ENCODE measurements around the gene HSCB. TPM values are rescaled to one million over a fixed set of nuclear protein-coding genes. Genes with fewer than 3 reads are reported as not detected.

The HSCB gene
- total and polyA plus RNA-seq, 2 donors from 2014 or later: 13.2 to 32.1 TPM

GRCh38 chr22:28768701-28769393 lies 27.0 kb downstream of the HSCB start:
- TF ChIP-seq CTCF (IDR thresholded peaks at IDR 0.05; ENCODE audit: borderline replicate concordance, extremely low read depth, insufficient read depth): no peak
- Histone ChIP-seq H3K9ac (ENCODE audit: low read length in 3 of 3) (no peak overlapping the region), H3K4me3 (ENCODE audit: low read length in 3 of 3) (no peak overlapping the region), H3K36me3 (ENCODE audit: control insufficient read depth in 2 of 3, insufficient read depth in 3 of 3, low read length in 3 of 3) (no peaks in the 10 kb centered on the region), H3K27me3 (ENCODE audit: control insufficient read depth, insufficient read depth, low read length) (no peaks in the 10 kb centered on the region), H3K9me3 (ENCODE audit: control insufficient read depth in 2 of 3, insufficient read depth in 1 of 3, low read length in 3 of 3) (no peaks in the 10 kb centered on the region), H3K4me1 (ENCODE audit: control insufficient read depth in 2 of 3, insufficient read depth in 2 of 3, low read depth in 1 of 3, low read length in 3 of 3) (peaks cover 0 to 3% (median 0%) of the 10 kb centered on the region in 3 donors), H3K27ac (ENCODE audit: low read depth in 2 of 2, low read length in 2 of 2) (no peak overlapping the region)
- intact Hi-C loops (cut with DNase I): no loop called here
- DNase-seq (no peak), FAIRE-seq (no peak)

- H3K27ac ChIP-seq (ENCODE audit: low read depth in 2 of 2, low read length in 2 of 2): no peak overlapping the region
- no peak overlapping the region for H3K4me3 ChIP-seq (ENCODE audit: low read length in 3 of 3)
- peaks cover 0 to 3% (median 0%) of the 10 kb centered on the region in 3 donors for H3K4me1 ChIP-seq (ENCODE audit: control insufficient read depth in 2 of 3, insufficient read depth in 2 of 3, low read depth in 1 of 3, low read length in 3 of 3)
- H3K36me3 ChIP-seq (ENCODE audit: control insufficient read depth in 2 of 3, insufficient read depth in 3 of 3, low read length in 3 of 3): peaks cover 0 to 3% (median 0%) of the 10 kb centered on the region in 3 donors
- no peak for TF ChIP-seq CTCF (IDR thresholded peaks at IDR 0.05; ENCODE audit: borderline replicate concordance, extremely low read depth, insufficient read depth)
- intact Hi-C loops (cut with DNase I): no loop called here
- no peaks in the 10 kb centered on the region for H3K27me3 ChIP-seq (ENCODE audit: control insufficient read depth, insufficient read depth, low read length)
- no peaks in the 10 kb centered on the region for H3K9me3 ChIP-seq (ENCODE audit: control insufficient read depth in 2 of 3, insufficient read depth in 1 of 3, low read length in 3 of 3)
- FAIRE-seq: no peak
- no peak for DNase-seq
- no peak overlapping the region for H3K9ac ChIP-seq (ENCODE audit: low read length in 3 of 3)
Observed at GRCh38 chr22:28769394-28770085, 27.7 kb downstream of the HSCB start.

GRCh38 chr22:28771195-28771791 lies 29.5 kb downstream of the HSCB start:
- H3K4me3 ChIP-seq (ENCODE audit: low read length in 3 of 3): no peak overlapping the region
- no peak overlapping the region for H3K9ac ChIP-seq (ENCODE audit: low read length in 3 of 3)
- H3K4me1 ChIP-seq (ENCODE audit: control insufficient read depth in 2 of 3, insufficient read depth in 2 of 3, low read depth in 1 of 3, low read length in 3 of 3): peaks cover 0 to 3% (median 0%) of the 10 kb centered on the region in 3 donors
- no peak for FAIRE-seq
- intact Hi-C loops (cut with DNase I): no loop called here
- no peak for DNase-seq
- H3K9me3 ChIP-seq (ENCODE audit: control insufficient read depth in 2 of 3, insufficient read depth in 1 of 3, low read length in 3 of 3): no peaks in the 10 kb centered on the region
- H3K27me3 ChIP-seq (ENCODE audit: control insufficient read depth, insufficient read depth, low read length): no peaks in the 10 kb centered on the region
- no peak for TF ChIP-seq CTCF (IDR thresholded peaks at IDR 0.05; ENCODE audit: borderline replicate concordance, extremely low read depth, insufficient read depth)
- H3K27ac ChIP-seq (ENCODE audit: low read depth in 2 of 2, low read length in 2 of 2): no peak overlapping the region
- H3K36me3 ChIP-seq (ENCODE audit: control insufficient read depth in 2 of 3, insufficient read depth in 3 of 3, low read length in 3 of 3): peaks cover 0 to 8% (median 0%) of the 10 kb centered on the region in 3 donors
